ENCODE measurements around the gene DYSF. TPM values are rescaled to one million over a fixed set of nuclear protein-coding genes. Genes with fewer than 3 reads are reported as not detected.

DYSF gene
- total RNA-seq, 1 experiment from 2014 or later, result 5.5 TPM

GRCh38 chr2:71611781-71612527, 158.6 kb downstream of the DYSF start:
- no peak overlapping the region for H3K9ac ChIP-seq (ENCODE audit: extremely low read depth, insufficient read length, low read length)
- no peaks in the 10 kb centered on the region for H4K20me1 ChIP-seq (ENCODE audit: control insufficient read depth, insufficient read depth, insufficient read length)
- no peaks in the 10 kb centered on the region for H3K9me3 Mint-ChIP-seq
- H3K14ac ChIP-seq (ENCODE audit: insufficient read depth, low read length), result no peak overlapping the region
- TF ChIP-seq CTCF (conservative IDR thresholded peaks at IDR 0.05), result no peak
- H3K79me1 ChIP-seq (ENCODE audit: insufficient read depth, low read depth, low read length, poor library complexity, severe bottlenecking), result no peaks in the 10 kb centered on the region
- no peaks in the 10 kb centered on the region for H3K9me3 ChIP-seq (ENCODE audit: control insufficient read depth, low read depth, low read length)
- H3K27me3 Mint-ChIP-seq (ENCODE audit: low read depth), result peaks cover 5% of the 10 kb centered on the region
- H3K4me1 Mint-ChIP-seq, result peaks cover 0 to 4% of the 10 kb centered on the region in 2 experiments; a peak in 3 of 4 replicates
- H3K23ac ChIP-seq (ENCODE audit: insufficient read length, low read depth, low read length), result no peak overlapping the region
- no peak overlapping the region for H2AK5ac ChIP-seq (ENCODE audit: insufficient read length, low read length)
- no peaks in the 10 kb centered on the region for H3K79me2 ChIP-seq (ENCODE audit: insufficient read depth, low read length)
- H2BK15ac ChIP-seq (ENCODE audit: low read depth, low read length), result no peak overlapping the region
- no peak overlapping the region for H3K4me3 Mint-ChIP-seq
- no peak overlapping the region for H4K5ac ChIP-seq (ENCODE audit: insufficient read length, low read depth, low read length)
- no peak overlapping the region for H3K56ac ChIP-seq (ENCODE audit: insufficient read length, low read depth, low read length)
- H3K4me2 ChIP-seq (ENCODE audit: insufficient read depth, insufficient read length, low read length), result no peak overlapping the region
- H2BK12ac ChIP-seq (ENCODE audit: insufficient read length, low read depth, low read length), result no peak overlapping the region
- no peaks in the 10 kb centered on the region for H3K27me3 ChIP-seq (ENCODE audit: insufficient read depth, low read length)
- no peak overlapping the region for H2BK120ac ChIP-seq (ENCODE audit: low read depth, low read length, poor library complexity, severe bottlenecking)
- DNase-seq, result peak; percentile 16
- no CpG with 5 or more reads among the region's 15 CpGs for WGBS (ENCODE audit: extremely low coverage, insufficient read length, low lambda C conversion rate)
- H3T11ph ChIP-seq (ENCODE audit: low read length), result no peak overlapping the region
- H3K4ac ChIP-seq (ENCODE audit: low read depth, low read length), result no peak overlapping the region
- H4K91ac ChIP-seq (ENCODE audit: insufficient read length, low read depth, low read length), result no peak overlapping the region
- no peaks in the 10 kb centered on the region for H3K4me1 ChIP-seq (ENCODE audit: insufficient read depth, low read length)
- H3K27ac ChIP-seq (ENCODE audit: insufficient read length, low read depth, low read length), result no peak overlapping the region
- peaks cover 0 to 3% (median 0%) of the 10 kb centered on the region in 3 experiments; a peak in 1 of 7 replicates for H3K36me3 Mint-ChIP-seq (ENCODE audit: insufficient read depth in 1 of 3, low read depth in 3 of 3)
- H3K27ac Mint-ChIP-seq, result peak overlapping the region in 1 of 3 experiments; percentile 33; a peak in 1 of 7 replicates
- no peak overlapping the region for H2BK20ac ChIP-seq (ENCODE audit: low read depth, low read length, poor library complexity, severe bottlenecking)
- no peak overlapping the region for H3K18ac ChIP-seq (ENCODE audit: insufficient read length, low read depth, low read length)
- no peak overlapping the region for H2BK5ac ChIP-seq (ENCODE audit: insufficient read length, low read length)
- no peak overlapping the region for H4K8ac ChIP-seq (replicated peaks; ENCODE audit: insufficient read length, low read depth, low read length)
- no peaks in the 10 kb centered on the region for H3K23me2 ChIP-seq (ENCODE audit: insufficient read length, low read depth, low read length, poor library complexity, severe bottlenecking)
- no peak overlapping the region for H2AFZ ChIP-seq (ENCODE audit: low read length)

All from H9 (cell line).